IPS DF 4.7 (cell line): Measurements from ENCODE around the gene PARD3.
A peak's percentile ranks its signal among the peaks of the same experiment; 100 is the strongest.
"Not testable (repeated sequence)": the region's sequence is repeated elsewhere in the genome, so short reads cannot be mapped to it uniquely, and the experiment has no call there.

Experiments
- DNase-seq: peaks from one replicate; pipeline ENCODE4 v3.0.0-alpha.2; 2013; ENCODE audit warnings: low spot score; ENCODE audit errors: extremely low read depth

PARD3 gene

DNA sequence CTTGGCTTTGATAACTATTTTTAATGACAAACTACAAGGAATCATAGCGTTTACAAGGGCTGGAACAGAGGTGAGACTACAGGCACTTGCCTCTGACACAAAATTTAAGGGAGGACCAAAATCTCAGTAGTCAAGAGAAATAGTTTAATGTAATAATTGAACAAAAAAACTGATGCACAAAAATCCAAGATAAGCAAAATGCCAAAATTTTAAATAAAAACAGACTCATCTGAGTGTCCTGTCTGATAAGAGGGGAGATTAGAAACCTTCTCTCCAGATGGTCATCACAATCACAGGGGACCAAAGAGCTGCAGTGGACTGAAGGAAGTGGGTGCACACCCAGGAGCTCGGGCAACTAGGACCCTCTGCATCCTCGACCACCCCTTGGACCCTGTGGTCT, 70.5 kb downstream of the PARD3 start:
- DNase-seq = no peak

GRCh38 chr10:34743814-34744213, 71.3 kb downstream of the PARD3 start:
- no peak for DNase-seq

DNA sequence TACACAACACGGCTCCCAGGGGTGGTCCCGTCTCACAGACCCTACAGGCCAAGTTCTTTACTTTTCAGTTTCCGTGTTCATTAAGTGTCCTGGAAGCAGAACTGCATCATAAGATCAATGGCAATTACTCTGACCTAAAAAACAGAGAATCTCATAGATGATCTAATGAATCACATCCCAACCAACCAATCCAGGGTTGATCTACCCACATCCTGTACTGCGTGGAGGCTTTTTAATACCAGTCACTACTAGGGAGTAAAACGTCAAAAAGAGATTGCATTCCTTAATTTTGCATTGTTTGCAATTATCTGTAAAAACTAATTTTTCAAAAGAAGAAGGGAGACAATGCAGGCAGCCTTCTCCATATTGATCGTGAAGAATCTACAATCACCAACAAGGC, 72.6 kb downstream of the PARD3 start:
- DNase-seq = no peak

- DNase-seq = not testable (repeated sequence)
Measured at GRCh38 chr10:34741087-34741486, 74.0 kb downstream of the PARD3 start.

GRCh38 chr10:34740321-34740720, 74.8 kb downstream of the PARD3 start:
- no peak for DNase-seq

DNA sequence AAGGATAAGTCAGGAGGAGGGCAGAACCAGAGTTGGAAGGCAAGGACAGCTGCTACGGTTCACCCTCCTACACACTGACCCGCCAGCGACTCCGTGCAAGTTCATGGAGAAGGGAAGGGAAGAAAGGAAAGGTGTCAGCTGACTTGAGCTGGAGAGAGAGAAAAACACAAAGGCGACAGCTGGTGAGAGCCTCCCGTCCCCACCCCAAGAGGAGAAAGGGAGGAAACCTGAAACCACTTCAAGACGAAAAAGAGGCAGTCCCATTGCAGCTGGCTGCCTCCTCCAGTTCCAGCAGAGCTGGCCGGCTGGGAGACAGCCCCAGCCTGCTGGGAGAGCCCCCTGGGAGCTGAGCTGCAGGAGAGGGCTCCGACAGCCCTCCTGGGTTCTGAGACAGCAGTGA, 75.2 kb downstream of the PARD3 start:
- peak; percentile 62 for DNase-seq

- no peak for DNase-seq
Measured at GRCh38 chr10:34737772-34738169, 77.3 kb downstream of the PARD3 start.

- DNase-seq = no peak
Measured at GRCh38 chr10:34736976-34737771, 77.9 kb downstream of the PARD3 start.

DNA sequence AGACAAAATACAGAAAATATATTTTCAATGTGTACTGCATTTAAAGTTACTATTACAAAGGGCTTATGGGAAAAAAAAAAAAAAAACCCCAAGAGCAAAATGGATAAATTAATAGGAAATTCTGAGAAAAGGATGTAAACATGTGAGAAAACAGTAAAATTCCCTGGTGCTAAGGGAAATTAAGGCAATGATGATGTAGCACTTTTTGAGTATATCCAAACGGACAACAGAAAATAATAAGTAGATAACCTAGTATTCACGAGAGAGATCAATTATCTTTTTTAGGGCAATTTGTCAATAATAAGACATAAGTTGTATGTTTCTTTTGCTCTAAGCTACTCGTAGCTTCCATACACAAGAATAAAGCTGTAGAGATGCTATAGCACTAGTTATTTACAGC, 80.2 kb downstream of the PARD3 start:
- no peak for DNase-seq

DNA sequence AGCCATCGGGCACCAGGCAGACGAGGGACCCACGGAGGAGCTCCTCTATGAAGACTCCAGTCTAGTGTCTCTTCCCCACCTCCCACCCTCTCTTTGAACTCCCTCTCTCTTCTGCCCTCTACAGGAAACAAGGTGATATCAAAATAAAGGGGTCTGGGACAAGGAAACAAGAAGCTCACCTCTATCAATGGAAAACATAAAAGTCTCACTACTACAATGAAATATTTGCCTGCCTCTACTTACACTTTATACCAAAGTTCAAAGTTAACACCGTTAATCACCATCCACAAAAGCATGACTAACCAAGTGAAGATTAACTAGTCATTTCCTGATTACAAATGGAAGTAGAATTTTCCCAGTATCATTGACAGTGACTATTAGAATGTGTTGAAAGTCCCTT, 82.2 kb downstream of the PARD3 start:
- DNase-seq = peak; percentile 28

- DNase-seq = no peak
Measured at GRCh38 chr10:34731885-34732701, 83.0 kb downstream of the PARD3 start.

DNA sequence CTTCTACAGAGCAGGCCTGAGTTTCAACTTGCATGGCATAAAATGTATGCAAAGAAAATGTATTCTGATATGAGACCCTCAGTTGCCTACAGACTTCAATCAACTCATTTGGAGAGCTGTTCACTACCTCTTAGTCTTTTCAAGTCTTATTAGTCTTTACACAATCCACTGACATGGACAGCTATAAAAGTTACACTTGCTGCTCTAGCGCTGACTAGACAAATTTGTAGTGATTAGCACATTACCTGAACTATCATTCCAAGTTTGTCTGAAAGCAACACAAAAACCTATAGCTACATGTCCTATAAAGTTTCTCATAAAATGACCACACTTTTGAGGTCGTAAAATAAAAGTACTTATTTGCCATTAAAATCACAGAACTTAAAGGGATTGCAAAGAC, 83.9 kb downstream of the PARD3 start:
- DNase-seq = no peak

DNA sequence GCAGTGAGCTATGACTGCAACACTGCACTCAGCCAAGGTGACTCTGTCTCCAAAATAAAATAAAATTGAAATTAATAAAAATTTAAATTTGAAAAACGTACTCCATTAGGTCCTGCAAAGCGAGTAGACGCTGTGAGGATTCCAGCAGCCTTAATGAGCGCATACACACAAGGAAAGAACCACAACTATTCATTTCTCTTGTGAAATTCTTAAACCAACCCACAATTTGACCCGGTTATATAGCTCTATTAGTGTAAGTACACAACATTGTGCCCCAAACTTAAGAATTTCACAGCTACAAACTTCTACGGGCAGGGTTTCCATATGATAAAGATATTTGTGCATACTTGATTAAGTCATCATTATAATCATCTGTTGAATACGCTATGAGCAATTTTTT, 84.4 kb downstream of the PARD3 start:
- DNase-seq = no peak

DNA sequence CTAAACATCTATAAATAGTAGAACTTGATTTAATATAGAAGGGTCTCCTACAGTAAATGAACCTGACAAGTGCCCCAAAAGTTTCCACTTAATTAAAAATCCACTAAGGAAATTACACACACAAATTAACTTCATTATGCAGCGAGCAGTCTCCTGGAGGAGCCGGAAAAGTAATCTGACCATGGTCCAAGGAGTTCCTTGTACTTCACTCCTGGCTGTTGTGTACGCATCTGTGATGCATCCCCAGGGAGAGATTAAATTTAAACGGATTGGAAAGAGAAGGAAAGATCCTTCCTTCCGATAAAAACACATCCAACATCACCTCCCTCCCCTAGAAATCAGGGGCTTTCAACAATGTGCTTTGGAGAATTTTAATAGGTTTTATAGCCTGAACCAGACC, 85.5 kb downstream of the PARD3 start:
- no peak for DNase-seq

GRCh38 chr10:34728361-34728760, 86.7 kb downstream of the PARD3 start:
- no peak for DNase-seq

DNA sequence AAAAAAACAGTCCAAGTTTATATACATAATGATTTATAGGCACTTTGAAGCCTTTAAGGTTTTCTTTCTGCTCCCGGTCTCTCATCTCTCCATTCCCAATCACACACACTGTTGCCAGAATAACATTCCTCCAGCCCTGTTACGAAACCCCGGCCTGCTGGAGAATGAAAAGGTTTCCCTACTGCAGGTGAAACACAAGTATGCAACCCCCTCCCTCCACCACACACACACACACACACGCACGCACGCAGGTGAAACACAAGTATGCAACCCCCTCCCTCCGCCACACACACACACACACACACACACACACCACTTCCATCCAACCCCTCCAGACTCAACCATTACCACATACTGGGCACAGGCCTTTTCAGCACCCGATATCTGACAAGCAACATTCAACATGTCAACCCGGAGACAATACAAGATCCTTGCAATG, 87.5 kb downstream of the PARD3 start:
- no peak for DNase-seq

DNA sequence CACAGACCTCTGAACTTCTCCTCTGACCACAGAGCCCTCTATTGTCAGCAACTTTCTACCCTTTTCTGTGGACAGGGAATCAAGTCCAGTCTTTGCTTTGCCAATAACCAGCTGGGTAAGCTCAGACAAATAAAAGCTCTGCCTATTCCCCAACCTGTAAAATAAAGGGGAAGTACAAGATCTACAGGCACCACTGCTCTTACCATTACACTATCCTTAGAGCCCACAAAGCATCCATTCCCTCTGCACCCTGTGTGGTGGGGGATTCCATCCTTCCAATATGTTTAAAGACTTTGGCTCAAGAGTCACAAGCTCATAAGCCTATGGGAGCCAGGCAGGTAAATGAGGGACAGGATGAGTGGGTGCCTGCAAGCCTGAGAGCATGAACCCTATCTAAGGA, 88.2 kb downstream of the PARD3 start:
- DNase-seq = no peak

DNA sequence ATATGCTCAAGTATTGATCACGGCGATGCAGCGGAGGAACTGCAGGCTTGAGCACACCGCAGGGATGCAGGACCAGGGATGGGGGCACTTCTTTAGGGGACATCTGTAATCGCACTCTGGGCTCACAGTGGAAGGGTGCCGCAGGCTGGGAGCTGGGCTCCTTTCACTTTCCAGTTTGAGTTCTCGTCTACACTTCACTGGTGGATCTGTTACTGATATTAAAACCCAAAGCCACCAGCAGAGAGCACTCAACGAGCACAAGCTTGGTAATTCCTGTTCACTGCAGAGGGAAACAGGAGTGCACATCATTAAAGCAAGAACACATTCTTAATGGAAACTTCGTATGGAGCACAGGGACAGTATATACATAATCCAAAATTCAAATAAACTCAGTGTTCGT, 91.3 kb downstream of the PARD3 start:
- DNase-seq = no peak

GRCh38 chr10:34722404-34722803, 92.7 kb downstream of the PARD3 start:
- no peak for DNase-seq

GRCh38 chr10:34721208-34721840, 93.8 kb downstream of the PARD3 start:
- no peak for DNase-seq

DNA sequence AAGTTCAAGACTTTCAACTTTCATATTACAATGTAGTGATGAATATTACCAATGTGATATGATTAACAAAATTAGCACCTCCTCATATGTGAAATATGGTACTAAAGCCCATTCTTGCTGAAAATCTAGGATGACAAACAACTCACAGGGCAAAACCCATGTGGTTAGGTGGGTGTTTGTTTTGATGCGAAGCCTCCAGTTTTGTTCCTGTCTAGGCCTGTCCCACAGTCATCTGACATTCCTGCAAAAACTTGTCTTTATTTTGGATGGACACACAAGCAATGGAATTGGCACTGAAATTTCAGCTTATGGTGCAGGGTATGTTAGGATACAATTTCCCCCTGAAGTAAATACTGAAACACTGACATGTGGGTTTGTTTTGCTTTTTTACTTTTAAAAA, 95.3 kb downstream of the PARD3 start:
- no peak for DNase-seq

GRCh38 chr10:34719328-34719727, 95.8 kb downstream of the PARD3 start:
- DNase-seq = no peak
